Tracheal epithelial cell (primary cell): ENCODE measurements around the gene SUZ12. TPM values are rescaled to one million over a fixed set of nuclear protein-coding genes. Genes with fewer than 3 reads are reported as not detected.

Source experiments
- total RNA-seq: library from RNA; depleted of rRNA; stranded (reverse); fragments of >200 nt; gene quantifications from 2 replicates; pipeline ENCODE4 v1.2.1, GENCODE V29; 2014

SUZ12 gene
- total RNA-seq = 13.5 and 22.2 TPM in 2 replicates

GRCh38 chr17:31936615-31937609, at the start of gene SUZ12:
SUZ12 (plus strand) TSS chr17:31937007; CDS start chr17:31937247, 240 bp downstream.

GRCh38 chr17:32006957-32007462, 70.2 kb downstream of the SUZ12 start, which contains the start of gene LRRC37B:
LRRC37B (plus strand) TSS chr17:32007383; CDS start chr17:32021393, 14,010 bp downstream.

Other genes with a start within 250 kb of the SUZ12 start
- 77.1 and 82.3 TPM in 2 replicates for gene COPRS, start 77.8 kb upstream of the SUZ12 start, total RNA-seq
- gene UTP6, start 35.3 kb upstream of the SUZ12 start, total RNA-seq = 35.8 and 46.3 TPM in 2 replicates
- gene LRRC37B, start 70.4 kb downstream of the SUZ12 start, total RNA-seq = 7.0 and 8.2 TPM in 2 replicates
- gene RHOT1, start 205.5 kb downstream of the SUZ12 start, total RNA-seq = 34.5 and 47.1 TPM in 2 replicates